B cell (primary cell): Measurements from ENCODE around the gene PDE4B. TPM values are rescaled to one million over a fixed set of nuclear protein-coding genes. Genes with fewer than 3 reads are reported as not detected.

Experiments used
- ATAC-seq: fragments of 200-7000 bp; cut with Tn5 transposase; one replicate; pipeline ENCODE4 v1.10.0; 2021; ENCODE audit warnings: low read depth, mild to moderate bottlenecking, moderate number of reproducible peaks, moderate library complexity
- CTCF ChIA-PET: fragments of 350-600 bp; sonication (Branson Sonifier 250); formaldehyde crosslinking; loops from one replicate; lab custom pipeline; 2021; ENCODE audit warnings: antibody characterized with exemption, inconsistent platforms; lab: Charles Lee
- POLR2A ChIA-PET: fragments of 350-600 bp; sonication (Branson Sonifier 250); formaldehyde crosslinking; loops from one replicate; lab custom pipeline; 2021; ENCODE audit warnings: antibody characterized with exemption; lab: Charles Lee
- DNase-seq: peaks from one replicate; pipeline ENCODE4 v3.0.0; 2013
- H2AFZ ChIP-seq: 2 replicates; pipeline ENCODE4 v1.6.1; 2012; ENCODE audit warnings: mild to moderate bottlenecking, low read depth, low read length; ENCODE audit not compliant: insufficient read depth, poor library complexity, severe bottlenecking
- H3K27ac ChIP-seq, 2 donors: 1 replicate in 1 of 2; 2 replicates in 1 of 2; pipeline ENCODE4 v1.5.1; 2012 to 2013; ENCODE audit warnings: low read length in 2 of 2, mild to moderate bottlenecking in 2 of 2, moderate library complexity in 1 of 2
- H3K27me3 ChIP-seq, 4 experiments: fragments of 200-600 bp in 1 of 4; sonication (generic) in 1 of 4; replicated peaks in 1 of 4; 1 replicate in 2 of 4; 2 replicates in 2 of 4; pipeline versions ENCODE4 v1.6.1 to v1.7.0; 2013 to 2016; ENCODE audit warnings: low read length in 3 of 4, mild to moderate bottlenecking in 2 of 4, mixed read lengths in 1 of 4, moderate library complexity in 1 of 4; ENCODE audit not compliant: insufficient read depth in 4 of 4, control insufficient read depth in 3 of 4; ENCODE audit errors: control extremely low read depth in 1 of 4
- H3K36me3 ChIP-seq, 2 experiments: replicated peaks in 1 of 2; 1 replicate in 1 of 2; 2 replicates in 1 of 2; pipeline versions ENCODE4 v1.6.1 to v1.7.1; 2013; ENCODE audit warnings: low read length in 1 of 2; ENCODE audit not compliant: insufficient read depth in 2 of 2, control insufficient read depth in 1 of 2; ENCODE audit errors: control extremely low read depth in 1 of 2, extremely low read depth in 1 of 2
- H3K4me1 ChIP-seq, 2 donors: fragments of 200-600 bp in 1 of 2; sonication (generic) in 1 of 2; 1 replicate in 1 of 2; 2 replicates in 1 of 2; pipeline versions ENCODE4 v1.5.1 to v1.6.1; 2013 to 2017; ENCODE audit warnings: low read length in 2 of 2; ENCODE audit not compliant: control insufficient read depth in 2 of 2, insufficient read depth in 2 of 2
- H3K4me2 ChIP-seq: replicated peaks from 2 replicates; pipeline ENCODE3; 2012; ENCODE audit warnings: mild to moderate bottlenecking, low read depth, low read length; ENCODE audit not compliant: poor library complexity, severe bottlenecking
- H3K4me3 ChIP-seq, 5 experiments: fragments of 200-600 bp in 1 of 5; sonication (generic) in 1 of 5; 1 replicate in 3 of 5; 2 replicates in 2 of 5; pipeline versions ENCODE4 v1.5.1 to v1.7.0; 2011 to 2016; ENCODE audit warnings: low read length in 4 of 5, mild to moderate bottlenecking in 4 of 5, low read depth in 2 of 5, control low read depth in 1 of 5, moderate library complexity in 1 of 5; ENCODE audit not compliant: insufficient read depth in 1 of 5; ENCODE audit errors: control extremely low read depth in 1 of 5, extremely low read depth in 1 of 5
- H3K79me2 ChIP-seq: fragments of 200-600 bp; sonication (generic); one replicate; pipeline ENCODE4 v1.6.0; 2016; ENCODE audit warnings: low read length; ENCODE audit not compliant: control insufficient read depth, insufficient read depth
- H3K9ac ChIP-seq: fragments of 200-600 bp; sonication (generic); 2 replicates; pipeline ENCODE4 v1.6.1; 2017; ENCODE audit warnings: mild to moderate bottlenecking, low read length, moderate library complexity
- H3K9me3 ChIP-seq, 3 donors: one replicate each; pipeline versions ENCODE4 v1.6.1 to v1.7.1; 2013; ENCODE audit warnings: low read length in 2 of 3; ENCODE audit not compliant: control insufficient read depth in 2 of 3, insufficient read depth in 1 of 3; ENCODE audit errors: control extremely low read depth in 1 of 3
- H4K20me1 ChIP-seq: 2 replicates; pipeline ENCODE4 v1.6.0; 2012; ENCODE audit warnings: mild to moderate bottlenecking, low read length; ENCODE audit not compliant: insufficient read depth, control insufficient read depth, poor library complexity, severe bottlenecking
- H3K27ac Mint-ChIP-seq: one replicate; pipeline ENCODE4 v1.8.0; 2021; ENCODE audit warnings: mixed read lengths
- H3K27me3 Mint-ChIP-seq: one replicate; pipeline ENCODE4 v1.8.0; 2021; ENCODE audit warnings: mixed read lengths
- H3K4me1 Mint-ChIP-seq: one replicate; pipeline ENCODE4 v1.8.0; 2021; ENCODE audit warnings: mixed read lengths
- H3K4me3 Mint-ChIP-seq: one replicate; pipeline ENCODE4 v1.8.0; 2021; ENCODE audit warnings: mixed read lengths
- H3K9me3 Mint-ChIP-seq: one replicate; pipeline ENCODE4 v1.8.0; 2022; ENCODE audit warnings: mixed read lengths; ENCODE audit not compliant: insufficient read depth
- EZH2 ChIP-seq: IDR thresholded peaks from 2 replicates; pipeline ENCODE4 v1.6.1; 2012; ENCODE audit warnings: borderline replicate concordance, low read depth, mild to moderate bottlenecking, moderate library complexity, low read length; ENCODE audit not compliant: insufficient read depth, poor library complexity, severe bottlenecking
- WGBS: methylation state at CpG from one replicate; pipeline ENCODE4 v1.1.5; 2013; ENCODE audit warnings: missing lambda C conversion rate; ENCODE audit not compliant: insufficient coverage; 5-methylcytosine and 5-hydroxymethylcytosine counted together
- intact Hi-C: fragments of 100-400 bp; cut with micrococcal nuclease; formaldehyde crosslinking; loops from one replicate; pipeline ENCODE4 v1.10.0; 2022
- polyA plus RNA-seq: library from polyadenylated mRNA; depleted of rRNA; stranded (reverse); fragments of >200 nt; gene quantifications from 2 replicates; pipeline ENCODE4 v1.2.3, GENCODE V29; 2012
- total RNA-seq, 2 donors: library from RNA; stranded (reverse); fragments of 120-200 nt in 1 of 2; gene quantifications; 1 replicate in 1 of 2; 2 replicates in 1 of 2; pipeline versions ENCODE4 v1.2.3 to v1.2.4, GENCODE V29; 2013 to 2022
- TF ChIP-seq, protein P1 (sequence below): fragments of 200-600 bp; IDR thresholded peaks from one replicate; pipeline ENCODE4 v1.8.0; 2022; ENCODE audit warnings: antibody characterized with exemption, mild to moderate bottlenecking

Gene PDE4B
- total and polyA plus RNA-seq, 2 donors (not counting 1 experiment from before 2014, with no cell fraction given) = 63.7 to 242 TPM

DNA sequence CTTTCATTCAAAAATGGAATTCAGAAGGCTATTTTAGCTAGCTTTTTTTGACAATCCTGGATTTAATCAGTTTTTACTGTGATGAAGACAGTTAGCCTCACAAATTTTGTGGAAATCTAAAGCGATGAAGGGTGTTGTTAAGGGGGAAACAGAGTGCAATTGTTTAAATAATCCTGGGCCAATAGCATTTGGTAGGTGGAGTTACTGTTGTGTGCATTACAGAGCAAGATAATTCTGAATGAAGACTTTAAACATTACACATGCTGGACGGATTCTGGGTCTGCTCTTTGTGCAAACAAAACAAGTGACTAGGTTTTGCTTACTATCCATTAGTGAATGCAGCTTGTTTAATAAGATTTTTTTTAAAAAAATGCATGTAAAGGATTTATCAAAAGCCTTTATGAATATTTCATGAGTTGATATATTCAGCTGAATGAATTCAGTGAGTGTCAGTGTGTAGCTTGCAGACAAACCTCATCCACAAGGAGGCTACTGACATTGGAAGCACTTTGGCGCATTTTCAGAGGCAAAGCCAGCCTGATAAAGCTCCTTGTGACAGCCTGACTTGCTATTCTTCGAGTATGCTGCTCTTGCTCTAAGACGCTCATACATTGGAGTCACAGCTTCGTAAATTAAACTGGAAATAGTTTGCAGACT, 199.6 kb downstream of the PDE4B start:
- no peak overlapping the region for H3K4me3 Mint-ChIP-seq
- Histone ChIP-seq H3K27ac (no peak overlapping the region), H3K36me3 (no peaks in the 10 kb centered on the region), H3K79me2 (no peaks in the 10 kb centered on the region), H3K4me2 (no peak overlapping the region), H4K20me1 (no peaks in the 10 kb centered on the region), H3K9me3 (peaks cover 0 to 3% (median 1%) of the 10 kb centered on the region in 3 donors), H3K27me3 (no peaks in the 10 kb centered on the region), H3K9ac (no peak overlapping the region), H2AFZ (no peak overlapping the region), H3K4me1 (no peaks in the 10 kb centered on the region), H3K4me3 (no peak overlapping the region)
- no peaks in the 10 kb centered on the region for H3K27me3 Mint-ChIP-seq
- H3K9me3 Mint-ChIP-seq = no peaks in the 10 kb centered on the region
- no peak for TF ChIP-seq EZH2
- TF ChIP-seq, protein P1, sequence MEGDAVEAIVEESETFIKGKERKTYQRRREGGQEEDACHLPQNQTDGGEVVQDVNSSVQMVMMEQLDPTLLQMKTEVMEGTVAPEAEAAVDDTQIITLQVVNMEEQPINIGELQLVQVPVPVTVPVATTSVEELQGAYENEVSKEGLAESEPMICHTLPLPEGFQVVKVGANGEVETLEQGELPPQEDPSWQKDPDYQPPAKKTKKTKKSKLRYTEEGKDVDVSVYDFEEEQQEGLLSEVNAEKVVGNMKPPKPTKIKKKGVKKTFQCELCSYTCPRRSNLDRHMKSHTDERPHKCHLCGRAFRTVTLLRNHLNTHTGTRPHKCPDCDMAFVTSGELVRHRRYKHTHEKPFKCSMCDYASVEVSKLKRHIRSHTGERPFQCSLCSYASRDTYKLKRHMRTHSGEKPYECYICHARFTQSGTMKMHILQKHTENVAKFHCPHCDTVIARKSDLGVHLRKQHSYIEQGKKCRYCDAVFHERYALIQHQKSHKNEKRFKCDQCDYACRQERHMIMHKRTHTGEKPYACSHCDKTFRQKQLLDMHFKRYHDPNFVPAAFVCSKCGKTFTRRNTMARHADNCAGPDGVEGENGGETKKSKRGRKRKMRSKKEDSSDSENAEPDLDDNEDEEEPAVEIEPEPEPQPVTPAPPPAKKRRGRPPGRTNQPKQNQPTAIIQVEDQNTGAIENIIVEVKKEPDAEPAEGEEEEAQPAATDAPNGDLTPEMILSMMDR = no peak
- POLR2A ChIA-PET = no interaction called here
- intact Hi-C loops = no loop called here
- 92% methylated on average over 4 of the region's 6 CpGs for WGBS
- H3K4me1 Mint-ChIP-seq = no peaks in the 10 kb centered on the region
- CTCF ChIA-PET = no interaction called here
- DNase-seq = no peak
- H3K27ac Mint-ChIP-seq = no peak overlapping the region
- ATAC-seq = no peak

DNA sequence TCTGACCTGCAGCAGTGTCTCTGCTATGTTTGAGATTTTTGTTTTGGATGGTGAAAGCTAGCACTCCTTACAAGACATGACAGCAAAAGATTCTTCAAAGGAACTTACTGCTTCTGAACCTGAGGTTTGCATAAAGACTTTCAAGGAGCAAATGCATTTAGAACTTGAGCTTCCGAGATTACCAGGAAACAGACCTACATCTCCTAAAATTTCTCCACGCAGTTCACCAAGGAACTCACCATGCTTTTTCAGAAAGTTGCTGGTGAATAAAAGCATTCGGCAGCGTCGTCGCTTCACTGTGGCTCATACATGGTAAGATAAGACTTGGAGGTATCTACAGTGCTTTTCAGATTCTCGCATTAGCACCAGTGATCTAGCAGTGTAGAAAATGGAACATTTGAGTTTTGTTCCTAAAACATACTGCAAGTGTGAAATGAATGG, 200.2 kb downstream of the PDE4B start:
- ChIA-PET CTCF (no interaction called here), POLR2A (no interaction called here)
- no peaks in the 10 kb centered on the region for H3K4me1 ChIP-seq
- Mint-ChIP-seq H3K27ac (no peak overlapping the region), H3K4me3 (no peak overlapping the region), H3K4me1 (no peaks in the 10 kb centered on the region), H3K27me3 (peaks cover 4% of the 10 kb centered on the region), H3K9me3 (no peaks in the 10 kb centered on the region)
- H3K4me3 ChIP-seq = no peak overlapping the region
- no peaks in the 10 kb centered on the region for H3K79me2 ChIP-seq
- no peak overlapping the region for H3K9ac ChIP-seq
- no peak for DNase-seq
- peaks cover 0 to 3% (median 1%) of the 10 kb centered on the region in 3 donors for H3K9me3 ChIP-seq
- TF ChIP-seq, protein P1 = no peak
- no peak for TF ChIP-seq EZH2
- no peak overlapping the region for H3K27ac ChIP-seq
- H3K36me3 ChIP-seq = no peaks in the 10 kb centered on the region
- ATAC-seq = no peak
- H4K20me1 ChIP-seq = no peaks in the 10 kb centered on the region
- H3K4me2 ChIP-seq = no peak overlapping the region
- intact Hi-C loops = no loop called here
- no peaks in the 10 kb centered on the region for H3K27me3 ChIP-seq
- H2AFZ ChIP-seq = no peak overlapping the region
- 100% methylated on average over 6 of the region's 7 CpGs for WGBS
